HepG2 (cell line): Measurements from ENCODE around the gene ABCC5. TPM values are rescaled to one million over a fixed set of nuclear protein-coding genes. Genes with fewer than 3 reads are reported as not detected.

Experiments used
- ASH2L ChIP-seq: fragments of 300-600, 200-600 bp; sonication (generic); IDR thresholded peaks from 2 replicates; pipeline ENCODE4 v1.7.0; 2017; ENCODE audit warnings: low read depth, mild to moderate bottlenecking, moderate library complexity, mixed read lengths, low read length; ENCODE audit not compliant: insufficient read length
- IKZF1 ChIP-seq: fragments of 450-650 bp; IDR thresholded peaks from 2 replicates; pipeline ENCODE4 v1.7.1; 2016
- KLF9 ChIP-seq: IDR thresholded peaks from 2 replicates; pipeline ENCODE4 v1.6.1; 2016; ENCODE audit warnings: low read depth
- MAFK ChIP-seq, 2 experiments: IDR thresholded peaks in 1 of 2; conservative IDR thresholded peaks in 1 of 2; 2 replicates each; pipeline ENCODE4 v1.6.1; 2011; ENCODE audit warnings: improper control_type of control experiment in 2 of 2, low read length in 2 of 2
- NFAT5 ChIP-seq: sonication (generic); formaldehyde crosslinking; IDR thresholded peaks from 2 replicates; pipeline ENCODE4 v1.4.0; 2020; ENCODE audit warnings: missing genetic modification reagents
- PRDM10 ChIP-seq: sonication (generic); formaldehyde crosslinking; IDR thresholded peaks from 2 replicates; pipeline ENCODE4 v1.4.0; 2020; ENCODE audit warnings: low read depth, missing genetic modification reagents
- TBL1XR1 ChIP-seq: fragments of 150-350 bp; IDR thresholded peaks from 2 replicates; pipeline ENCODE4 v1.6.1; 2014; ENCODE audit warnings: borderline replicate concordance, low read length; ENCODE audit not compliant: partially characterized antibody
- ZNF337 ChIP-seq: sonication (generic); formaldehyde crosslinking; IDR thresholded peaks from 2 replicates; pipeline ENCODE4 v1.5.1; 2020; ENCODE audit warnings: missing genetic modification reagents, low read depth, mild to moderate bottlenecking, borderline replicate concordance
- ZNF770 ChIP-seq: sonication (generic); formaldehyde crosslinking; IDR thresholded peaks from 2 replicates; pipeline ENCODE4 v1.5.0; 2020; ENCODE audit warnings: mild to moderate bottlenecking, missing genetic modification reagents
- polyA plus RNA-seq, 8 experiments: library from polyadenylated mRNA; depleted of rRNA in 3 of 8; stranded (reverse) in 7 of 8; unstranded in 1 of 8; fragments of >200 nt; fragmentation: Illumina TruSeq in 4 of 8; extraction: Trizol in 4 of 8; gene quantifications; 2 replicates each; pipeline versions ENCODE4 v1.2.1 to v1.2.3, GENCODE V29; 2011 to 2016; ENCODE audit warnings: low read depth in 4 of 8, missing spikeins in 1 of 8, mixed read lengths in 1 of 8; ENCODE audit not compliant: insufficient read depth in 1 of 8
- total RNA-seq, 5 experiments: library from RNA; depleted of rRNA; stranded (reverse); fragments of >200 nt; fragmentation: Illumina TruSeq; extraction: Trizol; gene quantifications; 2 replicates each; pipeline ENCODE4 v1.2.3, GENCODE V29; 2016; ENCODE audit warnings: low read depth in 1 of 5
- TF ChIP-seq, protein P1 (sequence below): sonication (generic); formaldehyde crosslinking; conservative IDR thresholded peaks from 2 replicates; pipeline ENCODE4 v1.5.0; 2020; ENCODE audit warnings: missing genetic modification reagents
- TF ChIP-seq, protein P2 (sequence below): conservative IDR thresholded peaks from 2 replicates; pipeline ENCODE4 v1.6.1; 2018; ENCODE audit warnings: missing genetic modification reagents
- TF ChIP-seq, protein P3 (sequence below): sonication (generic); formaldehyde crosslinking; conservative IDR thresholded peaks from 2 replicates; pipeline ENCODE4 v1.8.0; 2022; ENCODE audit warnings: low read depth, missing genetic modification reagents

Gene ABCC5
- total and polyA plus RNA-seq, 2 of the 13 experiments (the other 11 are each of a cell fraction or from before 2014, with no cell fraction given), result 12.5 to 12.7 TPM

GRCh38 chr3:183988216-183988790, 29.4 kb downstream of the ABCC5 start (continued):
- TF ChIP-seq, protein P1, sequence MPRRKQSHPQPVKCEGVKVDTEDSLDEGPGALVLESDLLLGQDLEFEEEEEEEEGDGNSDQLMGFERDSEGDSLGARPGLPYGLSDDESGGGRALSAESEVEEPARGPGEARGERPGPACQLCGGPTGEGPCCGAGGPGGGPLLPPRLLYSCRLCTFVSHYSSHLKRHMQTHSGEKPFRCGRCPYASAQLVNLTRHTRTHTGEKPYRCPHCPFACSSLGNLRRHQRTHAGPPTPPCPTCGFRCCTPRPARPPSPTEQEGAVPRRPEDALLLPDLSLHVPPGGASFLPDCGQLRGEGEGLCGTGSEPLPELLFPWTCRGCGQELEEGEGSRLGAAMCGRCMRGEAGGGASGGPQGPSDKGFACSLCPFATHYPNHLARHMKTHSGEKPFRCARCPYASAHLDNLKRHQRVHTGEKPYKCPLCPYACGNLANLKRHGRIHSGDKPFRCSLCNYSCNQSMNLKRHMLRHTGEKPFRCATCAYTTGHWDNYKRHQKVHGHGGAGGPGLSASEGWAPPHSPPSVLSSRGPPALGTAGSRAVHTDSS (CRISPR knock-in tag), result no peak
- TF ChIP-seq MAFK (conservative IDR thresholded peaks at IDR 0.05 in 1 of 2, IDR thresholded peaks at IDR 0.05 in 1 of 2; ENCODE audit: low read length in 2 of 2), result no peak
- TF ChIP-seq, protein P2, sequence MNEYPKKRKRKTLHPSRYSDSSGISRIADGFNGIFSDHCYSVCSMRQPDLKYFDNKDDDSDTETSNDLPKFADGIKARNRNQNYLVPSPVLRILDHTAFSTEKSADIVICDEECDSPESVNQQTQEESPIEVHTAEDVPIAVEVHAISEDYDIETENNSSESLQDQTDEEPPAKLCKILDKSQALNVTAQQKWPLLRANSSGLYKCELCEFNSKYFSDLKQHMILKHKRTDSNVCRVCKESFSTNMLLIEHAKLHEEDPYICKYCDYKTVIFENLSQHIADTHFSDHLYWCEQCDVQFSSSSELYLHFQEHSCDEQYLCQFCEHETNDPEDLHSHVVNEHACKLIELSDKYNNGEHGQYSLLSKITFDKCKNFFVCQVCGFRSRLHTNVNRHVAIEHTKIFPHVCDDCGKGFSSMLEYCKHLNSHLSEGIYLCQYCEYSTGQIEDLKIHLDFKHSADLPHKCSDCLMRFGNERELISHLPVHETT (CRISPR knock-in tag), result 0 out of 2 replicates have a peak, but pooled peaks have one; percentile 20
- peak; percentile 62 for TF ChIP-seq ASH2L
- TF ChIP-seq ZNF770 (CRISPR knock-in tag), result peak; percentile 53; the same call in 1 of the 2 replicates
- TF ChIP-seq PRDM10 (CRISPR knock-in tag), result peak; percentile 43; the same call in 1 of the 2 replicates
- no peak for TF ChIP-seq NFAT5 (CRISPR knock-in tag)
- TF ChIP-seq TBL1XR1, result no peak
- TF ChIP-seq ZNF337 (CRISPR knock-in tag), result 0 out of 2 replicates have a peak, but pooled peaks have one; percentile 31
- TF ChIP-seq, protein P3, sequence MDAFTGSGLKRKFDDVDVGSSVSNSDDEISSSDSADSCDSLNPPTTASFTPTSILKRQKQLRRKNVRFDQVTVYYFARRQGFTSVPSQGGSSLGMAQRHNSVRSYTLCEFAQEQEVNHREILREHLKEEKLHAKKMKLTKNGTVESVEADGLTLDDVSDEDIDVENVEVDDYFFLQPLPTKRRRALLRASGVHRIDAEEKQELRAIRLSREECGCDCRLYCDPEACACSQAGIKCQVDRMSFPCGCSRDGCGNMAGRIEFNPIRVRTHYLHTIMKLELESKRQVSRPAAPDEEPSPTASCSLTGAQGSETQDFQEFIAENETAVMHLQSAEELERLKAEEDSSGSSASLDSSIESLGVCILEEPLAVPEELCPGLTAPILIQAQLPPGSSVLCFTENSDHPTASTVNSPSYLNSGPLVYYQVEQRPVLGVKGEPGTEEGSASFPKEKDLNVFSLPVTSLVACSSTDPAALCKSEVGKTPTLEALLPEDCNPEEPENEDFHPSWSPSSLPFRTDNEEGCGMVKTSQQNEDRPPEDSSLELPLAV, result no peak
- no peak for TF ChIP-seq IKZF1
- no peak for TF ChIP-seq KLF9 (CRISPR knock-in tag)
